MM.1S (cell line): ENCODE results near the gene CCDC54.

Experiments
- DNase-seq: peaks from one replicate; pipeline ENCODE4 v3.0.0-alpha.2; 2015
- H2AFZ ChIP-seq: fragments of 300-600 bp; sonication (generic); 2 replicates; pipeline ENCODE4 v1.6.0; 2016; ENCODE audit warnings: antibody characterized with exemption, low read length
- H3F3A ChIP-seq: fragments of 300-600 bp; sonication (generic); 2 replicates; pipeline ENCODE4 v1.6.1; 2016; ENCODE audit warnings: mild to moderate bottlenecking, antibody characterized with exemption, low read length, moderate library complexity, mixed read lengths; ENCODE audit not compliant: insufficient read depth
- H3K27ac ChIP-seq: fragments of 300-600 bp; sonication (generic); 2 replicates; pipeline ENCODE4 v1.5.1; 2016; ENCODE audit warnings: mild to moderate bottlenecking, low read length
- H3K27me3 ChIP-seq: fragments of 300-600 bp; sonication (generic); replicated peaks from 2 replicates; pipeline ENCODE4 v1.6.0; 2016; ENCODE audit warnings: low read length; ENCODE audit not compliant: insufficient read depth
- H3K36me3 ChIP-seq: fragments of 300-600 bp; sonication (generic); replicated peaks from 2 replicates; pipeline ENCODE4 v1.6.1; 2016; ENCODE audit warnings: mild to moderate bottlenecking, low read length, mixed read lengths; ENCODE audit not compliant: insufficient read depth
- H3K4me1 ChIP-seq: fragments of 300-600 bp; sonication (generic); 2 replicates; pipeline ENCODE4 v1.6.1; 2016; ENCODE audit warnings: low read length, mixed read lengths
- H3K4me2 ChIP-seq: fragments of 300-600 bp; sonication (generic); 2 replicates; pipeline ENCODE4 v1.6.0; 2016; ENCODE audit warnings: low read depth, low read length
- H3K4me3 ChIP-seq: fragments of 300-600 bp; sonication (generic); 2 replicates; pipeline ENCODE4 v1.5.1; 2016; ENCODE audit warnings: low read length, mixed read lengths
- H3K79me2 ChIP-seq: fragments of 300-600 bp; sonication (generic); 2 replicates; pipeline ENCODE4 v1.6.1; 2016; ENCODE audit warnings: mixed run types, low read length, mixed read lengths
- H3K9ac ChIP-seq: fragments of 300-600 bp; sonication (generic); 2 replicates; pipeline ENCODE4 v1.6.1; 2016; ENCODE audit warnings: low read length, mixed read lengths
- H3K9me2 ChIP-seq: fragments of 300-600 bp; sonication (generic); replicated peaks from 2 replicates; pipeline ENCODE4 v1.6.1; 2016; ENCODE audit warnings: mild to moderate bottlenecking, low read length, mixed read lengths; ENCODE audit not compliant: insufficient read depth
- H3K9me3 ChIP-seq: fragments of 300-600 bp; sonication (generic); replicated peaks from 2 replicates; pipeline ENCODE4 v1.6.1; 2016; ENCODE audit warnings: mild to moderate bottlenecking, low read length, mixed read lengths; ENCODE audit not compliant: insufficient read depth
- H4K20me1 ChIP-seq: fragments of 300-600 bp; sonication (generic); 2 replicates; pipeline ENCODE4 v1.6.1; 2016; ENCODE audit warnings: mild to moderate bottlenecking, low read length, moderate library complexity, mixed read lengths; ENCODE audit not compliant: insufficient read depth
- CTCF ChIP-seq: fragments of 300-600 bp; sonication (generic); IDR thresholded peaks from 2 replicates; pipeline ENCODE4 v1.5.1; 2016; ENCODE audit warnings: antibody characterized with exemption, low read length, mixed read lengths
- EZH2 ChIP-seq: fragments of 300-600 bp; sonication (generic); optimal IDR thresholded peaks from 2 replicates; pipeline ENCODE3; 2017; ENCODE audit warnings: low read depth, mild to moderate bottlenecking, antibody characterized with exemption, low read length, mixed read lengths
- EZH2phosphoT487 ChIP-seq: fragments of 300-600 bp; sonication (generic); IDR thresholded peaks from 2 replicates; pipeline ENCODE4 v1.6.1; 2018; ENCODE audit warnings: antibody characterized with exemption, low read length

Gene CCDC54

GRCh38 chr3:107384428-107384827, 7.2 kb downstream of the CCDC54 start:
- Histone ChIP-seq H3K36me3 (no peaks in the 10 kb centered on the region), H3F3A (no peaks in the 10 kb centered on the region), H4K20me1 (no peaks in the 10 kb centered on the region), H3K4me3 (no peak overlapping the region), H3K9me2 (no peaks in the 10 kb centered on the region), H2AFZ (no peak overlapping the region), H3K27me3 (no peaks in the 10 kb centered on the region), H3K79me2 (no peaks in the 10 kb centered on the region), H3K9ac (no peak overlapping the region), H3K4me2 (no peak overlapping the region), H3K4me1 (no peaks in the 10 kb centered on the region), H3K9me3 (no peaks in the 10 kb centered on the region), H3K27ac (no peak overlapping the region)
- TF ChIP-seq CTCF (no peak), EZH2 (no peak), EZH2phosphoT487 (no peak)
- DNase-seq = no peak

GRCh38 chr3:107384907-107385306, 7.7 kb downstream of the CCDC54 start:
- Histone ChIP-seq H3K9ac (no peak overlapping the region), H2AFZ (no peak overlapping the region), H3K4me1 (no peaks in the 10 kb centered on the region), H3K9me3 (no peaks in the 10 kb centered on the region), H3K9me2 (no peaks in the 10 kb centered on the region), H3K79me2 (no peaks in the 10 kb centered on the region), H3K27ac (no peak overlapping the region), H3K27me3 (no peaks in the 10 kb centered on the region), H3K4me2 (no peak overlapping the region), H4K20me1 (no peaks in the 10 kb centered on the region), H3K36me3 (no peaks in the 10 kb centered on the region), H3K4me3 (no peak overlapping the region), H3F3A (no peaks in the 10 kb centered on the region)
- no peak for DNase-seq
- TF ChIP-seq EZH2 (no peak), EZH2phosphoT487 (no peak), CTCF (no peak)

- no peak for TF ChIP-seq CTCF
- TF ChIP-seq EZH2 = no peak
- no peak for TF ChIP-seq EZH2phosphoT487
These were observed 10.3 kb downstream of the CCDC54 start for GRCh38 chr3:107387555-107387954.

More at GRCh38 chr3:107387555-107387954, 10.3 kb downstream of the CCDC54 start:
- no peak for DNase-seq
- Histone ChIP-seq H3K4me2 (no peak overlapping the region), H3K36me3 (no peaks in the 10 kb centered on the region), H3K4me1 (no peaks in the 10 kb centered on the region), H3K9me3 (no peaks in the 10 kb centered on the region), H3K79me2 (no peaks in the 10 kb centered on the region), H3K27me3 (no peaks in the 10 kb centered on the region), H4K20me1 (no peaks in the 10 kb centered on the region), H2AFZ (no peak overlapping the region), H3K9me2 (no peaks in the 10 kb centered on the region), H3K27ac (no peak overlapping the region), H3K4me3 (no peak overlapping the region), H3F3A (no peaks in the 10 kb centered on the region), H3K9ac (no peak overlapping the region)
